ENCODE measurements around the gene BCAS3. TPM values are rescaled to one million over a fixed set of nuclear protein-coding genes. Genes with fewer than 3 reads are reported as not detected.

BCAS3 gene
- total and polyA plus RNA-seq, 4 experiments from 2014 or later: 27.0 to 45.2 (median 41.2) TPM

GRCh38 chr17:60639019-60639330 is 38.7 kb upstream of the BCAS3 start:
- POLR2A ChIA-PET (ENCODE audit: partially characterized antibody): interaction anchor here (0.7 kb wide), 1 partner anchor 39 kb away, joined by 3 read pairs; the partner anchor contains the start of gene BCAS3
- Mint-ChIP-seq H3K27me3 (no peaks in the 10 kb centered on the region), H3K27ac (peak overlapping the region in 1 of 7 donors; percentile 51), H3K36me3 (peaks cover 7 to 45% of the 10 kb centered on the region in 2 donors), H3K4me3 (no peak overlapping the region), H3K9me3 (peaks cover 0 to 2% (median 0%) of the 10 kb centered on the region in 8 donors), H3K4me1 (peaks cover 0 to 11% (median 5%) of the 10 kb centered on the region in 4 donors)
- Histone ChIP-seq H3K36me3 (ENCODE audit: insufficient read depth, low read length) (no peaks in the 10 kb centered on the region), H3K9me3 (ENCODE audit: control insufficient read depth in 1 of 2, low read length in 2 of 2) (no peaks in the 10 kb centered on the region), H3K27me3 (ENCODE audit: insufficient read depth, low read length) (no peaks in the 10 kb centered on the region), H3K27ac (ENCODE audit: low read depth, low read length) (no peak overlapping the region), H3K4me3 (ENCODE audit: low read length in 2 of 2) (no peak overlapping the region), H3K4me1 (ENCODE audit: insufficient read depth, low read length) (no peaks in the 10 kb centered on the region)
- intact Hi-C loops (cut with micrococcal nuclease): loop anchor here (2.0 to 5.0 kb wide), 3 partner anchors 38 to 602 kb away; partner anchors contain the start of gene PPM1D
- no peak for DNase-seq
- CTCF ChIA-PET (ENCODE audit: partially characterized antibody): interaction anchor here (0.7 to 4.5 kb wide), 16 partner anchors 8 to 187 kb away, joined by 3 to 37 read pairs (median 4); partner anchors contain the start of genes BCAS3 and PPM1D

- CTCF ChIA-PET (ENCODE audit: partially characterized antibody): interaction anchor here (0.7 to 1.0 kb wide), 3 partner anchors 12 to 178 kb away, joined by 3 to 4 read pairs (median 3); partner anchors contain the start of gene BCAS3
- intact Hi-C loops (cut with micrococcal nuclease): no loop called here
- POLR2A ChIA-PET (ENCODE audit: partially characterized antibody): interaction anchor here (0.7 kb wide), 1 partner anchor 489 kb away, joined by 3 read pairs; no protein-coding TSS in a partner anchor
Observed at GRCh38 chr17:60640503-60640902, 37.1 kb upstream of the BCAS3 start.

GRCh38 chr17:60641126-60641525 is 36.5 kb upstream of the BCAS3 start:
- Mint-ChIP-seq H3K36me3 (peaks cover 7 to 34% of the 10 kb centered on the region in 2 donors), H3K9me3 (peaks cover 0 to 2% (median 0%) of the 10 kb centered on the region in 8 donors), H3K27me3 (no peaks in the 10 kb centered on the region), H3K27ac (peak overlapping the region in 2 of 7 donors; percentile 23 to 47), H3K4me3 (no peak overlapping the region), H3K4me1 (peaks cover 3 to 14% (median 7%) of the 10 kb centered on the region in 4 donors)
- POLR2A ChIA-PET (ENCODE audit: partially characterized antibody): no interaction called here
- Histone ChIP-seq H3K27ac (ENCODE audit: low read depth, low read length) (no peak overlapping the region), H3K4me1 (ENCODE audit: insufficient read depth, low read length) (no peaks in the 10 kb centered on the region), H3K36me3 (ENCODE audit: insufficient read depth, low read length) (no peaks in the 10 kb centered on the region), H3K27me3 (ENCODE audit: insufficient read depth, low read length) (no peaks in the 10 kb centered on the region), H3K9me3 (ENCODE audit: control insufficient read depth in 1 of 2, low read length in 2 of 2) (no peaks in the 10 kb centered on the region), H3K4me3 (ENCODE audit: low read length in 2 of 2) (no peak overlapping the region)
- intact Hi-C loops (cut with micrococcal nuclease): no loop called here
- CTCF ChIA-PET (ENCODE audit: partially characterized antibody): interaction anchor here (1.0 kb wide), 2 partner anchors 36 to 179 kb away, joined by 3 to 4 read pairs; partner anchors contain the start of gene BCAS3
- no peak for DNase-seq

More at GRCh38 chr17:60640503-60640902, 37.1 kb upstream of the BCAS3 start:
- no peak overlapping the region for H3K4me3 Mint-ChIP-seq
- Histone ChIP-seq H3K36me3 (ENCODE audit: insufficient read depth, low read length) (no peaks in the 10 kb centered on the region), H3K27me3 (ENCODE audit: insufficient read depth, low read length) (no peaks in the 10 kb centered on the region), H3K27ac (ENCODE audit: low read depth, low read length) (no peak overlapping the region), H3K9me3 (ENCODE audit: control insufficient read depth in 1 of 2, low read length in 2 of 2) (no peaks in the 10 kb centered on the region), H3K4me3 (ENCODE audit: low read length in 2 of 2) (no peak overlapping the region), H3K4me1 (ENCODE audit: insufficient read depth, low read length) (no peaks in the 10 kb centered on the region)
- DNase-seq: no peak
- peak overlapping the region in 1 of 7 donors; percentile 3 for H3K27ac Mint-ChIP-seq
- H3K9me3 Mint-ChIP-seq: peaks cover 0 to 2% (median 0%) of the 10 kb centered on the region in 8 donors
- peaks cover 0 to 11% (median 5%) of the 10 kb centered on the region in 4 donors for H3K4me1 Mint-ChIP-seq
- peaks cover 7 to 35% of the 10 kb centered on the region in 2 donors for H3K36me3 Mint-ChIP-seq
- H3K27me3 Mint-ChIP-seq: no peaks in the 10 kb centered on the region

DNA sequence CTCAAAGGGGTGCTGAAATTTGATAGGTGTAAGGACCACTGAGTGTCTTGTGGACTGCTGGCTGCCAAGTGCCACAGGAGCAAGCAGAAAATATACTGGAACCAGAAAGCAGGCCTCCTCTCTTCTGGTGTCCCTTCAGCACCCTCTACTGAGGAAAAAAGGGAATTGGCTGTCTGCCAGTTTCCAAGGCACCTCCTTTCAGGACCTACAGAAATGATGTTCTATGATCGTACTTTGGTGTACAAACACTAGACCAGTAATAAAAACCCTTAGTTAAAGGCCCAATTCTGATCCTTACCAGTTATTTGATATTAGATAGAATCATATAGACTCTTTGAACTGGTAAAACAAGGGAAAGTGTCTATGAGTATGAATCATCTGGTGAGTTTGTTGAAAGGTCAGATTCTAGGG is 35.8 kb upstream of the BCAS3 start:
- Histone ChIP-seq H3K9me3 (ENCODE audit: control insufficient read depth in 1 of 2, low read length in 2 of 2) (no peaks in the 10 kb centered on the region), H3K4me1 (ENCODE audit: insufficient read depth, low read length) (no peaks in the 10 kb centered on the region), H3K27me3 (ENCODE audit: insufficient read depth, low read length) (no peaks in the 10 kb centered on the region), H3K36me3 (ENCODE audit: insufficient read depth, low read length) (no peaks in the 10 kb centered on the region), H3K4me3 (ENCODE audit: low read length in 2 of 2) (no peak overlapping the region), H3K27ac (ENCODE audit: low read depth, low read length) (no peak overlapping the region)
- H3K4me1 Mint-ChIP-seq: peaks cover 5 to 15% (median 9%) of the 10 kb centered on the region in 4 donors
- H3K4me3 Mint-ChIP-seq: no peak overlapping the region
- intact Hi-C loops (cut with micrococcal nuclease): no loop called here
- peaks cover 4 to 33% of the 10 kb centered on the region in 2 donors for H3K36me3 Mint-ChIP-seq
- POLR2A ChIA-PET (ENCODE audit: partially characterized antibody): no interaction called here
- peak overlapping the region in 1 of 7 donors; percentile 47 for H3K27ac Mint-ChIP-seq
- H3K27me3 Mint-ChIP-seq: no peaks in the 10 kb centered on the region
- H3K9me3 Mint-ChIP-seq: no peaks in the 10 kb centered on the region
- peak; percentile 45 to 61 (median 49) for DNase-seq
- CTCF ChIA-PET (ENCODE audit: partially characterized antibody): no interaction called here

- ChIA-PET POLR2A (ENCODE audit: partially characterized antibody) (interaction anchor here (0.5 kb wide), 1 partner anchor 189 kb away, joined by 3 read pairs; no protein-coding TSS in a partner anchor), CTCF (ENCODE audit: partially characterized antibody) (interaction anchor here (1.0 kb wide), 2 partner anchors 9 to 10 kb away, joined by 3 read pairs; no protein-coding TSS in a partner anchor)
- intact Hi-C loops (cut with micrococcal nuclease): no loop called here
- Histone ChIP-seq H3K4me1 (ENCODE audit: insufficient read depth, low read length) (no peaks in the 10 kb centered on the region), H3K27ac (ENCODE audit: low read depth, low read length) (no peak overlapping the region), H3K9me3 (ENCODE audit: control insufficient read depth in 1 of 2, low read length in 2 of 2) (no peaks in the 10 kb centered on the region), H3K27me3 (ENCODE audit: insufficient read depth, low read length) (no peaks in the 10 kb centered on the region), H3K36me3 (ENCODE audit: insufficient read depth, low read length) (peaks cover 10% of the 10 kb centered on the region), H3K4me3 (ENCODE audit: low read length in 2 of 2) (no peak overlapping the region)
- Mint-ChIP-seq H3K4me3 (no peak overlapping the region), H3K27me3 (no peaks in the 10 kb centered on the region), H3K36me3 (peaks cover 26 to 36% of the 10 kb centered on the region in 2 donors), H3K9me3 (no peaks in the 10 kb centered on the region), H3K27ac (peak overlapping the region in 1 of 7 donors; percentile 43), H3K4me1 (peaks cover 7 to 13% (median 9%) of the 10 kb centered on the region in 4 donors)
- no peak for DNase-seq
Observed at GRCh38 chr17:60645918-60646523, 31.6 kb upstream of the BCAS3 start.

- Histone ChIP-seq H3K4me3 (ENCODE audit: low read length in 2 of 2) (no peak overlapping the region), H3K9me3 (ENCODE audit: control insufficient read depth in 1 of 2, low read length in 2 of 2) (no peaks in the 10 kb centered on the region), H3K27ac (ENCODE audit: low read depth, low read length) (no peak overlapping the region), H3K27me3 (ENCODE audit: insufficient read depth, low read length) (no peaks in the 10 kb centered on the region), H3K4me1 (ENCODE audit: insufficient read depth, low read length) (no peaks in the 10 kb centered on the region), H3K36me3 (ENCODE audit: insufficient read depth, low read length) (peaks cover 10% of the 10 kb centered on the region)
- Mint-ChIP-seq H3K27ac (peak overlapping the region in 4 of 7 donors; percentile 7 to 68 (median 28)), H3K9me3 (no peaks in the 10 kb centered on the region), H3K27me3 (no peaks in the 10 kb centered on the region), H3K4me1 (peaks cover 7 to 15% (median 12%) of the 10 kb centered on the region in 4 donors), H3K36me3 (peaks cover 27 to 36% of the 10 kb centered on the region in 2 donors), H3K4me3 (no peak overlapping the region)
- DNase-seq: no peak
- ChIA-PET CTCF (ENCODE audit: partially characterized antibody) (interaction anchor here (1.0 kb wide), 2 partner anchors 10 kb away, joined by 3 read pairs; no protein-coding TSS in a partner anchor), POLR2A (ENCODE audit: partially characterized antibody) (no interaction called here)
- intact Hi-C loops (cut with micrococcal nuclease): no loop called here
Observed at GRCh38 chr17:60646701-60647100, 30.9 kb upstream of the BCAS3 start.

- CTCF ChIA-PET (ENCODE audit: partially characterized antibody): interaction anchor here (4.2 kb wide), 1 partner anchor 10 kb away, joined by 30 read pairs; no protein-coding TSS in a partner anchor
- Mint-ChIP-seq H3K9me3 (no peaks in the 10 kb centered on the region), H3K27ac (no peak overlapping the region), H3K36me3 (peaks cover 30 to 36% of the 10 kb centered on the region in 2 donors), H3K4me3 (no peak overlapping the region), H3K27me3 (no peaks in the 10 kb centered on the region), H3K4me1 (peaks cover 12 to 22% (median 19%) of the 10 kb centered on the region in 4 donors)
- H3K36me3 ChIP-seq (ENCODE audit: insufficient read depth, low read length): peaks cover 10% of the 10 kb centered on the region
- H3K4me1 ChIP-seq (ENCODE audit: insufficient read depth, low read length): peaks cover 8% of the 10 kb centered on the region
- POLR2A ChIA-PET (ENCODE audit: partially characterized antibody): no interaction called here
- H3K4me3 ChIP-seq (ENCODE audit: low read length in 2 of 2): no peak overlapping the region
- H3K27ac ChIP-seq (ENCODE audit: low read depth, low read length): no peak overlapping the region
- H3K9me3 ChIP-seq (ENCODE audit: control insufficient read depth in 1 of 2, low read length in 2 of 2): no peaks in the 10 kb centered on the region
- no peaks in the 10 kb centered on the region for H3K27me3 ChIP-seq (ENCODE audit: insufficient read depth, low read length)
- DNase-seq: no peak
- intact Hi-C loops (cut with micrococcal nuclease): no loop called here
Observed at GRCh38 chr17:60647705-60648104, 29.9 kb upstream of the BCAS3 start.
